GM20431 (cell line): ENCODE results near the gene FBXW9.
"Not testable (repeated sequence)": the region's sequence is repeated elsewhere in the genome, so short reads cannot be mapped to it uniquely, and the experiment has no call there.

Source experiments
- in situ Hi-C: fragments of 300-500 bp; cut with MseI, MboI; formaldehyde crosslinking; loops from one replicate; pipeline ENCODE4 v1.15.0; 2020; ENCODE audit warnings: low sequenced_read_pairs; ENCODE audit not compliant: unreplicated experiment

FBXW9 gene

DNA sequence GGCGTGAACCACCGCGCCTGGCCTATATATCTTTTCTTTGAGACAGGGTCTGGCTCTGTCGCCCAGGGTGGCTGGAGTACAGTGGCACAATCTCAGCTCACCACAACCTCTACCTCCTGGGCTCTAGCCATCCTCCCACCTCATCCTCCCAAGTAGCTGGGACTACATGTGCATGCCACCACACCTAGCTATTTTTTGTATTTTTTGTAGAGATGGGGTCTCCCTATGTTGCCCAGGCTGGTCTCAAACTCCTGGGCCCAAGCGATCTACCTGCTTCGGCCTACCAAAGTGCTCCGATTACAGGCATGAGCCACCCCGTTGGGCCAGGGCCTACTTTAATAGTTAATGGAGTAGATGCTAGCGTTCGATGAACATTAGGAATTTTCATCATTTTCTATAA, 23.9 kb upstream of the FBXW9 start:
- in situ Hi-C loops, result no loop called here

DNA sequence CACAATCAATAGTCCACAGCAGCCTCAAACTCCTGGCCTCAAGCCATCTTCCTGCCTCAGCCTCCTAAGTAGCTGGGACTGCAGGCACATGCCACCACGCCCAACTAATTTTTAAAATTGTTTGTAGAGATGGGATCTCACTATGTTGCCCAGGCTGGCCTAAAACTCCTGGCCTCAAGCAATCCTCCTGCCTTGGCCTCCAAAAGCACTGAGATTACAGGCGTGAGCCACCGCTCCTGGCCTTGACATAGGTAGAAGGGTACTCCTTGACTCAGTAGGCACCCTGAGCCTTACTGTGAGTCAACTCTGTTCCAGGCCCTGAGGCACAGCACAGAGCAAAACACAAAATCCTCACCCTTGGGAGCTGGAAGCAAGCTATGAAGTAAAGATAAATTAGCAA, 19.5 kb upstream of the FBXW9 start:
- in situ Hi-C loops, result no loop called here

- in situ Hi-C loops, result no loop called here
These were observed 18.7 kb upstream of the FBXW9 start for GRCh38 chr19:12715102-12715501.

GRCh38 chr19:12713304-12713703, 16.9 kb upstream of the FBXW9 start:
- in situ Hi-C loops, result not testable (repeated sequence)

- in situ Hi-C loops, result not testable (repeated sequence)
These were observed 15.6 kb upstream of the FBXW9 start for GRCh38 chr19:12712077-12712476.

GRCh38 chr19:12711187-12711586, 14.8 kb upstream of the FBXW9 start:
- in situ Hi-C loops, result no loop called here

- in situ Hi-C loops, result no loop called here
These were observed 12.2 kb upstream of the FBXW9 start for GRCh38 chr19:12708641-12709040.

- in situ Hi-C loops, result no loop called here
These were observed 9.9 kb upstream of the FBXW9 start for GRCh38 chr19:12706332-12706718.

DNA sequence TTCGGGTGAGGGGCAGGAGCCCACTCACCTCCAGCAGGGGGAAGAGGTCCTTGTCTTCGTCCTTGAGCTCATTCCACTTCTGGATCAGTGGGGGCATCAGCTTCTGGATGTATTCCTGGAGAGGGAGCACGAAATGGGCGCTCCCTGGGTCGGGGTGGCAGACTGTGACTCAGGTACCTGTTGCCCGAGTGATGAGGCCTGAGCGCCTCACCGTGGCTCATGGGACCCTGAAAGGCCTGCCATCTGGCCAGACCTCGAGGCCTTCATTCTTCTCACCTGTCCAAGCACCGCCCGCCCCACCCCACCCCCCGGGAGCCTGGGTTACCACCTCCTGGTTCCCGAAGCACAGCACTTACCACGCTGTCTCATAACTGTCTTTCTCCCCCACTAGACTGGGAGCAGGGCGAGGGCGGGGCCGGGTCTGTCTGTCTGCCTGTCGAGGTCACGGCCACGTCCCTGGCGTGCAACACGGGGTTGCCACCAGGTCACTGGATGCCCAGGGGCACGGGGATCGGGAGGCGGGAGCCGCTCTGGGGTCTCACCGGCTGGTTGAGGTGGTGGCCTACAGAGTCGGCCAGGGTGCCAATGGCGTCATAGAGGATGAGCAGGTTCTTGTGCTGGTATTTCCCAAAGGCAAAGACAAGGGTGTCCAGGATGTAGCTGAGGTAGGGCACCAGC, 9.4 kb upstream of the FBXW9 start:
- in situ Hi-C loops, result no loop called here

DNA sequence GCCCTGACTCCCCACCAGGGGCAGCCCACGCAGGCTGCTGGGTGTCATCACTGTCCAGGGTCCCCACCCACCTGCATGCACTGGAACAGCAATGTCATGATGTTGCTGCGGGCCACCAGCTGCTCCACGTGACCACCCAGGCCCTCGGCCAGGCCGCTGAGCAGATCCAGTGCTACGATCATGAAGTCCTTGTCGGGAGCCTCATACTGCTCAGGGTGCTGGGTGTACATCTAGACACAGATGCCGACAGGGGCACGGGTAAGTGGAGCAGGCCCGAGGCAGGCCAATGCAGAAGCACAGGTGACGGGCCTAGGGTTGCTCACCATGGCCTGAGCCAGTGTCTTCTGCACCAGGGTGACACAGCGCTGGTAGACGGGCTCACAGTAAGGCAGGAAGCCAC, 8.7 kb upstream of the FBXW9 start:
- in situ Hi-C loops, result no loop called here

- in situ Hi-C loops, result no loop called here
These were observed 6.6 kb upstream of the FBXW9 start for GRCh38 chr19:12703046-12703445.

DNA sequence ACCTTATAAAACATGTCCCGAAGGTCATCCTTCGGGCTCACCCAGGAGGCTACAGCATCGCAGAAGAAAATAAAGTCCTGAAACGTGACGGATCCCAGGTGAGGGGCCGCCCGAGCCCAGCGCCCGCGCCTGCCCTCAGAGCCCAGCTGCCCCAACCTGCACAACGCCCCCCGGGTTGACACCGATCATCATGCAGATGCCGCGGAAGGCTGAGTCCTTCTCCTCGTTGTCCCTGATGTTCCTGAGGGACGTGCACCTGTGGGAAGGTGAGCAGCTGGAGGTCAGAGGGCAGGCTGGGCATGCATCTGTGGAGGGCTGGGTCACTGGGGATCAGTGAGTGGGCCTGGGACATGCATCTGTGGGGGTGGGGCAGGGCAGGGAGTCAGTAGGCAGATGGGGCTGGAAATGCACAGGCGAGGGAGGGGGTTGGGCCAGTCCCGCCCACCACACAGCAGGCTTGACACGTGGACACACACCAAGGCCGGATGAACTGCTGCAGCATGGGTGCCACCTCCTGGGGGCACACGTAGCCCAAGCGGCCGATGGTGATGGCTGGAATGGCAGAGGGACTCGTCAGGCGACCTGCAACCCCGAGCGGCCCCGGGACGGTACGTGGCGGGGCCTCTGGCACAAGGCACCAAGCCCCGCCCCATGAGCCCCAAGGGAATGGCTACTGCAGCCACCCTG, 5.3 kb upstream of the FBXW9 start:
- in situ Hi-C loops, result no loop called here

- in situ Hi-C loops, result no loop called here
These were observed 1.7 kb upstream of the FBXW9 start for GRCh38 chr19:12698138-12698537.

GRCh38 chr19:12697425-12697824, 994 bp upstream of the FBXW9 start:
- in situ Hi-C loops, result not testable (repeated sequence)

DNA sequence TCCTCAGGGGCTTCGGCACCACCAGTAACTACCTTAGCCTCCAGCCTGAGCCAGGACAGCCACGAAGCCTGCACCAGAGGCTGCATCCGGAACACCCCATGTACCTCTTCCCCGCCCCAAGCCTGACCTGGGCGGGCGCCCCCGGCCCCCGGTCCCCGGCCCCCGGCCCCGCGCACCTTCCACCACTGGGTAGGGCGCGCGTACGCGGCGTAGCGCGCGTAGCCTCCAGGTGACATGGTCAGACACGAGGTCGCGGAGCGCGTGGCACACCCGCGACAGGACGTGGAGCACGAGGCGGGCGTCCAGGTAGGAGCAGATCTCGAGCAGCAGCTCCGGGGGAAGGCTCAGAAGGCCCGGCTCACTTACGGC, 450 bp downstream of the FBXW9 start:
- in situ Hi-C loops, result no loop called here

- in situ Hi-C loops, result no loop called here
These were observed 917 bp downstream of the FBXW9 start for GRCh38 chr19:12695514-12695913.

DNA sequence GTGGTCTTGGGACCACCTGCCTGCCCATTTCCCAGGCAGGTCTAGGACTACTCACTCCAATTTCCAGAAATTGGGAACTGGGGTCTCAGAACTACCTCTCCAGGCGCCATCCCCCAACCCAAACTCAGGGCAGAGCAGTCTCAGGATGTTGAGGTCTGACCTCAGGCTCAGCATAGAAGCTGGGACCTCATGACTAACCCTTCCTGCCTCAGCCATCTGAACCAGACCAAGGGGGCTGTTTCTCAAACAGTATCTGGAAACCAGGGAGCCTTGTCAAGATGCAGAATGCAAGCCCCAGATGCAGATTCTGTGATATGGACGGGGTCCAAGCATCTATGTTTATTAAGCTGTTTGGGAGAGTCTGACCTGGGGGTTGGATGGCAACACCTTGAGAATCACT, 1.3 kb downstream of the FBXW9 start:
- in situ Hi-C loops, result no loop called here

DNA sequence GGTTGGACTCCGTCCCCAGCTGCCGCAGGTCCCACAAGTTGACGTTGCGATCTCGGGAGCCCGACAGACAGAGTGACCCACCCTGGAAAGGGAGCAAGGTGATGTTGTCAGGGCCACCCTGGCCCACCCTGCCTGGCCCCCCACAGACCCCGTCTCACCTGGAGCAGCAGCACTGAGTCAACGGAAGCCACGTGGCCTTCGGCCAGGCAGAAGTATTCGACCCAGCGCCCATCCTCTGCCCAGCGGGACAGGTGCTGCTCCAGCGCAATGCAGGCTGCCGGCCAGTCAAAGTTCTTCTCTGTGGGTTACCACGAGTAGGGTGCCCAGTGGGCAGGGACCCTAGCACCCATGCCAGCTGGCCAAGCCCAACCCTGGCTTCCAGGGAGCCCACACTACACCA, 1.8 kb downstream of the FBXW9 start:
- in situ Hi-C loops, result no loop called here

DNA sequence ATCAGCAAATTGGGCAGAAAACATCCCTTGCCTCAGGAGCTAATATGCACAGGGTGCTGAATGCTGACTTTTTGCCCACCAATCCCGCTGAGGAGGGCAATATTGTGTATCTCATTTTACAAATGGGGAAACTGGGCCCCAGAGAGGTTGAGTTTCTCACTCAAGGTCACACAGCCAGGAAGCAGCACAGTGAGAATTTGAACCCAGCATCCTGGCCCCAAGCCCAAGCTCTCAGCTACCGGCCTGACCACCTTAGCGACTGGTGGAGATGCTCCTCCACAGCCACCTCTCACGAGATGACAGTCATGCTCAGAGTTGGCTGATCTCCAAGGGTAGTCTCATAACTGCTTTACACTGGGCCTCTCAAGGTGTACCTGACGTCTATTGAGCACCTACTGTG, 3.5 kb downstream of the FBXW9 start:
- in situ Hi-C loops, result no loop called here

GRCh38 chr19:12689581-12690216, 6.7 kb downstream of the FBXW9 start:
- in situ Hi-C loops, result no loop called here

- in situ Hi-C loops, result no loop called here
These were observed 7.4 kb downstream of the FBXW9 start for GRCh38 chr19:12689012-12689411.
